ENCODE results near the gene HOXA9. TPM values are rescaled to one million over a fixed set of nuclear protein-coding genes. Genes with fewer than 3 reads are reported as not detected.

Gene HOXA9
- polyA plus RNA-seq, 3 donors: 0.55 to 1.9 (median 1.2) TPM

DNA sequence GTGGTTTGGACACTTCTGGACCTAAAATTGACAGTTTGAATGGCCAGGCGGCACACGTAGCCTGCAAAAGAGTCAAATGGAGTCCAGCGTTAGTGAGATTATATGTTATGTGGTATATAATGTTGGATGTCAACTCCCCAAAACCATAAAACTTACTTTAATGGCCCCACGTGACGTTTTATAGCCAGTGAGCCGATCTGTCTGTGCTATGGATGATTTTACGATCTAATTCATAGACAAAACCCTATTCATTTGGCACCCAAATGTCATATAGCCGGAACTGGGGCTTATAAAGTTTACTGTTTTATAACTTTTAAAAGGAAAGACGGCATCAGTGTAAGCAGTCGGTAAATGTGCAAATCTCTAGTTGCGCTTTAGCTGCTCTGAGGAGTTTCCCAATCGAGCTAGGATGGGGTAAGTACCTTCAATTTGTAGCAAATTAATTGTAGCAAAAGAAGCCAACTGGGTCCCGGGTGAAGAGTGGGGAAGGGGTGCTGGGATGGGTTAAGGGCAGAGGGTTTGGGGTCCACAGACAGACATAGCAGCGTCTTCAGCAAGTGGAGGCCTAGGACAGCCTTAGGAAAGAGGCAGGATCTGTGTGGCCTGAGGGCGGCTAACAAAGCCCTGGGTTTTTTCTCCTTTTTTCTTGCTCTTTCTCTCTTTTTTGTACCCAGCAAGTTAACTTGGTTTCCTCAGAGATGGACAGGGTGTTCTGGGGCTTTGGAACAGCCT, 25.0 kb downstream of the HOXA9 start:
- WGBS (ENCODE audit: insufficient coverage): 93% methylated on average over 6 of the region's 15 CpGs
- no peaks in the 10 kb centered on the region for H3K79me2 ChIP-seq (ENCODE audit: insufficient read depth, low read length)
- no peak overlapping the region for H3K4me2 ChIP-seq (replicated peaks; ENCODE audit: extremely low read depth, low read length, poor library complexity, severe bottlenecking)

DNA sequence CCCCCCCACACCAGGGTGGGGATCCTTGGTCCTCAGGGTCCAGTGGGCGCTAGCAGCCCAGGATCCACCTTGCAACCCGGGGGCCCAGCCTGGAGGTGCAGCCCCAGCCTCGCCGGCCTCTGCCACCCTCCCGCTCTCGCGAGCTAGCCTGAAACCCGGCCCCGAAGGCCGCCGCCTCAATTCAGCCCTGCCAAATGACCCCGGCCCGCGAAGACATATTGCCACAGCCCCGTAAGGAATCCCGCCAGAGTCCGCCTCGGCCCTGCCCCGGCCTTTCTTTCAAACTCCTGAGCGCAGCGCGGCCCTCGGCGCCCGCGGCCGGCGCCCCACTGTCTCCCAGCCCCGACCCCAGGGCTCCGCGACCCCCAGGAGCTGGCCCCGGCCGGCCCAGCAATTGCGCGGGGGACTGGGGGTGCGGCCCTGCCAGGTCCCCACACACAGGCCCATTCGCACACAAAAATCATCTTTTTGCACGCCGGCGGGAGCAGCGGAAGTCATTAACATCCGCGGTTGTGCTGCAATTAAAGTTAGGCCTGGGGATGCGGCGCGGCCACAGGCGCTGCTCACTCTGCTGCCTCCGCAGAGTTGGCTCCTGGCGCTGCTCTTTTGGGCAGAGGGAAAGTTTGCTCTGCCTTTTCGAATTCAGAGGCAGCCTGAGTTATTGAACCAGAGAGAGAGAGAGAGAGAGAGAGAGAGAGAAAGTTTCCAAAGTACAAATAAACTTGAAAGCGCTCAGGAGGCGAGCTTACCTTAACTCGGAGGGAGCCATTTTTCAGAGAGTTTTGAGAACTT, 25.8 kb downstream of the HOXA9 start:
- Mint-ChIP-seq H3K4me3 (no peak overlapping the region), H3K9me3 (peaks cover 3 to 22% (median 14%) of the 10 kb centered on the region in 7 donors), H3K4me1 (peaks cover 27% of the 10 kb centered on the region), H3K27me3 (ENCODE audit: low read depth in 3 of 3) (peaks cover 20 to 46% (median 26%) of the 10 kb centered on the region in 3 donors), H3K36me3 (peaks cover 0 to 2% of the 10 kb centered on the region in 2 donors), H3K27ac (no peak overlapping the region)
- Histone ChIP-seq H3K36me3 (replicated peaks in 1 of 2; ENCODE audit: control insufficient read depth in 1 of 2, insufficient read depth in 2 of 2, low read length in 2 of 2) (no peaks in the 10 kb centered on the region), H3K9ac (ENCODE audit: insufficient read depth, low read length, poor library complexity, severe bottlenecking) (no peak overlapping the region), H3K27ac (ENCODE audit: low read depth in 1 of 2, low read length in 2 of 2) (no peak overlapping the region), H2AFZ (ENCODE audit: insufficient read depth, low read depth, low read length, poor library complexity, severe bottlenecking) (no peak overlapping the region), H3K4me3 (replicated peaks in 1 of 3; ENCODE audit: low read depth in 2 of 3, low read length in 3 of 3) (no peak overlapping the region), H3K27me3 (ENCODE audit: control insufficient read depth in 2 of 2, insufficient read depth in 2 of 2, low read length in 2 of 2) (peaks cover 12 to 43% of the 10 kb centered on the region in 2 donors), H4K20me1 (ENCODE audit: insufficient read depth, low read length) (no peaks in the 10 kb centered on the region), H3K4me2 (replicated peaks; ENCODE audit: extremely low read depth, low read length, poor library complexity, severe bottlenecking) (no peak overlapping the region), H3K9me3 (replicated peaks in 1 of 2; ENCODE audit: control insufficient read depth in 1 of 2, insufficient read depth in 1 of 2, low read length in 2 of 2) (peaks cover 4 to 8% of the 10 kb centered on the region in 2 donors), H3K4me1 (ENCODE audit: control insufficient read depth in 1 of 2, insufficient read depth in 2 of 2, low read length in 2 of 2) (peaks cover 14 to 23% of the 10 kb centered on the region in 2 donors), H3K79me2 (ENCODE audit: insufficient read depth, low read length) (no peaks in the 10 kb centered on the region)
- WGBS (ENCODE audit: insufficient coverage): 95% methylated on average over 53 of the region's 53 CpGs
- TF ChIP-seq, protein P1, sequence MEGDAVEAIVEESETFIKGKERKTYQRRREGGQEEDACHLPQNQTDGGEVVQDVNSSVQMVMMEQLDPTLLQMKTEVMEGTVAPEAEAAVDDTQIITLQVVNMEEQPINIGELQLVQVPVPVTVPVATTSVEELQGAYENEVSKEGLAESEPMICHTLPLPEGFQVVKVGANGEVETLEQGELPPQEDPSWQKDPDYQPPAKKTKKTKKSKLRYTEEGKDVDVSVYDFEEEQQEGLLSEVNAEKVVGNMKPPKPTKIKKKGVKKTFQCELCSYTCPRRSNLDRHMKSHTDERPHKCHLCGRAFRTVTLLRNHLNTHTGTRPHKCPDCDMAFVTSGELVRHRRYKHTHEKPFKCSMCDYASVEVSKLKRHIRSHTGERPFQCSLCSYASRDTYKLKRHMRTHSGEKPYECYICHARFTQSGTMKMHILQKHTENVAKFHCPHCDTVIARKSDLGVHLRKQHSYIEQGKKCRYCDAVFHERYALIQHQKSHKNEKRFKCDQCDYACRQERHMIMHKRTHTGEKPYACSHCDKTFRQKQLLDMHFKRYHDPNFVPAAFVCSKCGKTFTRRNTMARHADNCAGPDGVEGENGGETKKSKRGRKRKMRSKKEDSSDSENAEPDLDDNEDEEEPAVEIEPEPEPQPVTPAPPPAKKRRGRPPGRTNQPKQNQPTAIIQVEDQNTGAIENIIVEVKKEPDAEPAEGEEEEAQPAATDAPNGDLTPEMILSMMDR (IDR thresholded peaks at IDR 0.05): no peak
- no peak for DNase-seq
- intact Hi-C loops (cut with micrococcal nuclease): loop anchor here in 1 of 2 donors (5.0 kb wide), 1 partner anchor 277 kb away; the partner anchor contains the start of gene SKAP2

More for the DNA sequence above, 25.0 kb downstream of the HOXA9 start:
- H3K4me1 ChIP-seq (ENCODE audit: control insufficient read depth in 1 of 2, insufficient read depth in 2 of 2, low read length in 2 of 2): peaks cover 10 to 16% of the 10 kb centered on the region in 2 donors
- no peak overlapping the region for H3K4me3 ChIP-seq (replicated peaks in 1 of 3; ENCODE audit: low read depth in 2 of 3, low read length in 3 of 3)
- Mint-ChIP-seq H3K27ac (no peak overlapping the region), H3K27me3 (ENCODE audit: low read depth in 3 of 3) (peaks cover 26 to 50% (median 33%) of the 10 kb centered on the region in 3 donors), H3K9me3 (peaks cover 6 to 29% (median 19%) of the 10 kb centered on the region in 7 donors), H3K36me3 (peaks cover 0 to 2% of the 10 kb centered on the region in 2 donors), H3K4me3 (no peak overlapping the region), H3K4me1 (peaks cover 24% of the 10 kb centered on the region)
- TF ChIP-seq, protein P1 (IDR thresholded peaks at IDR 0.05): no peak
- peaks cover 4 to 16% of the 10 kb centered on the region in 2 donors for H3K9me3 ChIP-seq (replicated peaks in 1 of 2; ENCODE audit: control insufficient read depth in 1 of 2, insufficient read depth in 1 of 2, low read length in 2 of 2)
- DNase-seq: no peak
- H3K27ac ChIP-seq (ENCODE audit: low read depth in 1 of 2, low read length in 2 of 2): no peak overlapping the region
- peaks cover 12 to 50% of the 10 kb centered on the region in 2 donors for H3K27me3 ChIP-seq (ENCODE audit: control insufficient read depth in 2 of 2, insufficient read depth in 2 of 2, low read length in 2 of 2)
- no peaks in the 10 kb centered on the region for H4K20me1 ChIP-seq (ENCODE audit: insufficient read depth, low read length)
- H3K36me3 ChIP-seq (replicated peaks in 1 of 2; ENCODE audit: control insufficient read depth in 1 of 2, insufficient read depth in 2 of 2, low read length in 2 of 2): no peaks in the 10 kb centered on the region
- intact Hi-C loops (cut with micrococcal nuclease): loop anchor here in 1 of 2 donors (5.0 kb wide), 1 partner anchor 278 kb away; the partner anchor contains the start of gene SKAP2
- no peak overlapping the region for H2AFZ ChIP-seq (ENCODE audit: insufficient read depth, low read depth, low read length, poor library complexity, severe bottlenecking)
- no peak overlapping the region for H3K9ac ChIP-seq (ENCODE audit: insufficient read depth, low read length, poor library complexity, severe bottlenecking)

Measured in CD14-positive monocyte (primary cell).